HG03354 (cell line): Measurements from ENCODE around the gene MAD1L1.

Experiments used
- ATAC-seq: cut with Tn5 transposase; IDR thresholded peaks from one replicate; pipeline ENCODE4 v1.9.1; 2021; ENCODE audit warnings: mild to moderate bottlenecking; ENCODE audit not compliant: unreplicated experiment, poor library complexity, severe bottlenecking

The MAD1L1 gene

GRCh38 chr7:1906988-1907745 lies 325.6 kb downstream of the MAD1L1 start:
- ATAC-seq, result no peak

GRCh38 chr7:1906087-1906830 lies 326.5 kb downstream of the MAD1L1 start:
- ATAC-seq, result no peak

DNA sequence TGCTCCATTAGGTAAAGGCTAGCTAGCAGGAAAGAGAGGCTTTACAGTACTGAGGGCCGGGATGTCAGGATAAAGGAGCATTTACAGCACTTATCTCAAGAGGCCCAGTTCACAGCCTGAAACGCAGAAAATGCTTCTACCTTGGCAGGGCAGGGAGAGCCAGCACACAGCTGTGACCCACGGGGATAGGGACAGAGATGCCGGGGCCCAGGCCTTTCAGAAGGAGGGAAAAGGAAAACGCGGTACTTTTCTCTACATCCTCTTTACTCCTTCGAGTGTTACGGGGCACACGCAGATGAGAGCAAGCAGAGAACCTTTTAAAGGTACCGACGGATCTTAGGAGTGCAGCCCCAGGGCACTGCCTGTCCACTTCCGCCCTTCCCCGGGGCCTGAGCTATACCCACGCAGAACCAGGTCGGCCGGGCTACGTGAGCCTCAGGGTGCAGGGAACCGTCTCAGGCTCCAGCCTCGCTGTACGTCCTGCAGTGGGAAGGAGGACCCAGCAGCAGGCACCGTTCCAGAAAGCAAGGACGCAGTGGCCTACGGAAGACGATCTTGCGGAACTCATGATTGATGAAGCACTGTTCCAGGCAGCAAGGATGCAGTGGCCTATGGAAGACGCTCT lies 330.4 kb downstream of the MAD1L1 start:
- no peak for ATAC-seq

DNA sequence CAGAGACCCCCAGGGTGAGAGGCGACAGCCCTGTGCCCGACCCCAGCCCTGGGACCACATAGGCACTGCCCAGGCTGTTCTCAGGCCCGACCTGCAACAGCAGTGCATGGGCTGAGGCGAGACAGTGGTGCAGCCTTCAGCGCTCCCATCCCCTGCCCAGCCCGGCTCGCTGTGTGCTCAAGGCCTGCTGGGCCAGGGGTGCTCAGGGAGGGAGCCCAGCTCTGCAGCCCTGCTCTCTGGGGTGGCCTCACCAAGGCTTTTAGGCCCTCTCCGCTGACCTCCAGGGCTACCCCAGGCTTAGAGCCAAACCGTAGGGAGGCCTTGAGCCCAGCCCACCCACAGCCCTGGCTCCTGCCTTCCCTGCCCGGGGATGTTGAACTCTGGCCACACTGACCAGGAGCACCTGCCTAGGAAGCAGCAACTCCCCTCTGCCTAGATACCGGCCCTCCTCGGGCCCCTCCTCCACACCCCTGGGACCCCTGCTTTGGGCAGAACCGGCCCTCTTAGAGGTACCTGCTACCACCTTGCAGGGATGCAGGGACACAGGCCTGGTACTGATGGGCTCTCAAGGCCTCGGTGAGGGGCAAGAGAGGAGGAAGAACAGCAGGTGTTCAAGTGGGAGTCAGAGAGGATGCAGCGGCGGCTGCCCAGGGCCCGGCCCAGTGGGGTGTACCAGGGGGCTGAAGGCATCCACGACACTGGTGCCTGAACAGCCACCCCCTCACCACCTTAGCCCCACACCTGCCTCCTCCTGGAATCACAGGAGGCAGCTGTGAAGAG lies 331.1 kb downstream of the MAD1L1 start:
- ATAC-seq, result no peak

DNA sequence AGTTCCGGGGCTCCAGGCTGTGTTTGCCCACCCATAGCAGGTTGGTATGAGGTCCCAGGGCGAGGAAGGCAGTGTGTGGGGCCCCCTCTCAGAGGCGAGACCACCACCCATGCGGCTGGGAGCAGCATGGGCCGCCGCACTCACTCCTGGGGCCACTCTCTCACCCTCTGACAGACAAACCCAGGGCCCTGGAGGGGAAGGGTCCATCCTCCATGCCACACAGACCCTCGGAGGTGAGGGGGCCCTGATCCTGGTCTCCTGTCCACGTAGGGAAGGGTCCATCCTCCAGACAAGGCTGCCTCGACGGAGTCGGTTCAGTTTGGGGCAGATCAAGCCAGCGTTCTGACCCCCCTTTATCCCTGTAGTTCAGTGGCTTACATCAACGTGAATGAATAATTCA lies 331.9 kb downstream of the MAD1L1 start:
- no peak for ATAC-seq

DNA sequence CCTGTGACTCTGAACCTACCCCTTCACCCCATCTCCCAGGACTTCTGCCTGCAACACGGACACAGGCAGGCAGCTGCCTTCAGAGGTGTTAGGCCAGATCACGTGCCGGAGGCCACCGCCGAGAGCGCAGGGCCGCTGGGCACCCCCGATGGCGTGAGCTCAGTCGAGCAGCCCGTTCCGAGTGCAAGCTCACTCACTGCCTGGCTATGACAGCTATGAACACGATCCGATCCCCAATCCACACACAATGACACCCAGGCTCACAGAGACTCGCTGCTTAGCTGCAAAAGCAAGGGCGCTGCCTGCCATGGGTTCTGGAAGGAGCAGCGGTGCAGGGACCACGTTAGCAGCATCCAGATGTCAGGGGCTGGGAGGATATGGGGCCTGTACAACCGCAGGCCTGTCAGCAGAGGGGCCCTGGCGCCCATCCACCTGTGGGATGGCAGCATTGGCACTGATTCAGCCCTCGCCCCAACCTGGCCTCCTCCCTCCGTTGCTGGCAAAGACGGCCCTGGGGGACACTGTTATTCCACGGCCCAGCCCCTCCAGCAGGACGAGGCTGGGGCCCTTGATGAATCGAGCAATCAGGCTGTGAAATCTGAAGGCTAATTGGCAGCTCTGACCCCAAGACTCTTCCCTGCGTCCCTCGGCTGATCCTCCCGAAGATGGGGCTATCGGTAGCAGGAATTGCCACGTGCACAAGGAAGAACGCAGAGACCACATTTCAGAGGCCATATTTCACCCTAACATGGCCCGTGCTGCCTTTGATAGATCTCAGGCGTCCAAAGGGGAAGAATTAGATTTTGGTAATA lies 332.6 kb downstream of the MAD1L1 start:
- no peak for ATAC-seq

DNA sequence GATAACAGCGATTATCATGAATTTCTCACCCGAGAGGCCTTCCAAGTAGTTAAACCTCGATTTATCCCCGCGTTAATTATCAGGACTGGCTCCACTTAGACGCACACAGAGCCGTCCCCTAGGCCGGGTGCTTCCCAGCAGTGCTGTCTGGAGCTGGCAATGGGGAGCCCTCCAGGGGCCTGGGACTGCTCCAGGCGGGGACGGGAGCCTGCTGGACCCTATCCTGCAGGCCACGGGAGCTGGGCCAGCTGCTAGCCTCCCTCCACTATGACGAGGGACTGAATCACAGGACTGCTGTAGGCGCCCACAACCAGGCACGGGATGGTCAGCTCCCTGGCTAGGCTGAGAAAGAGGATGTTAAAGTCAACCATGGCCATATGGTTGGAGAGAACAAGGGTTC lies 333.5 kb downstream of the MAD1L1 start:
- no peak for ATAC-seq

GRCh38 chr7:1898628-1899185 lies 334.0 kb downstream of the MAD1L1 start:
- no peak for ATAC-seq

DNA sequence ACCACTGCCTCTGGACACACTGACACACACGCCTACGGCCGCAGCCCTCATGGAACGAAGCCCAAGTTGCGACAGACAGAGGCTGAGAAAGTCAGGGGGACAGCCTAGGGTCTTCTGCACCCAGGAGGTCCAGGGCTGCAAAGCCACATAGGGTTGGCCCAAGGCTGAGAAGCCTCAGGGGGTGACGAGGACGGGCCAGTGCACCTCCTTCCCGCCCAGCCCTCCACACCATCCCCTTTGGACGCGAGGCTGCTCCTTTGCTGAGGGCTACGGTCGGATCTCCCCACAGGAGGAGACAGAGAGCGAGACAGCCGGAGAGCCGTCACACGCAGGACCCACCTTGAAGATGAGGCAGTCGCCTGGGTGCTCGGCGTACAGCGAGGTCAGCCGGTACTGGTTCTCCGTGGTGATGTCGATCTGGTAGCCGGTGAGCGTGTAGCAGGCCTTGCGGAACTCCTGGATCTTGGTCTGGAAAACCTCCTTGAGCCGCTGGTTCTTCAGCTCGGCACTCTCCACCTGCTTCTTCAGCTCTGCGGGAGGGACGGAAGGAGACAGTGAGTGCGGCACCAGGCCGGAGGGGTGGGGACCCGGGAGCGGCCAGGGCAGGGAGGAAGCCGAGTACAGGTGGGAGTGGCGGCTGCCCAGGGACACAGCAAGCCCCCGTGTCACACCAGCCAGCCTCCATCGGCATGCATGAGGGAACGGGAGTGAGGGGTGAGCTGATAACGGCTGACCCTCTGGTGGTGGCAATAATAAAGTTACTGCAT lies 334.7 kb downstream of the MAD1L1 start:
- ATAC-seq, result no peak

- ATAC-seq, result no peak
Measured at GRCh38 chr7:1897076-1897860, 335.5 kb downstream of the MAD1L1 start.

DNA sequence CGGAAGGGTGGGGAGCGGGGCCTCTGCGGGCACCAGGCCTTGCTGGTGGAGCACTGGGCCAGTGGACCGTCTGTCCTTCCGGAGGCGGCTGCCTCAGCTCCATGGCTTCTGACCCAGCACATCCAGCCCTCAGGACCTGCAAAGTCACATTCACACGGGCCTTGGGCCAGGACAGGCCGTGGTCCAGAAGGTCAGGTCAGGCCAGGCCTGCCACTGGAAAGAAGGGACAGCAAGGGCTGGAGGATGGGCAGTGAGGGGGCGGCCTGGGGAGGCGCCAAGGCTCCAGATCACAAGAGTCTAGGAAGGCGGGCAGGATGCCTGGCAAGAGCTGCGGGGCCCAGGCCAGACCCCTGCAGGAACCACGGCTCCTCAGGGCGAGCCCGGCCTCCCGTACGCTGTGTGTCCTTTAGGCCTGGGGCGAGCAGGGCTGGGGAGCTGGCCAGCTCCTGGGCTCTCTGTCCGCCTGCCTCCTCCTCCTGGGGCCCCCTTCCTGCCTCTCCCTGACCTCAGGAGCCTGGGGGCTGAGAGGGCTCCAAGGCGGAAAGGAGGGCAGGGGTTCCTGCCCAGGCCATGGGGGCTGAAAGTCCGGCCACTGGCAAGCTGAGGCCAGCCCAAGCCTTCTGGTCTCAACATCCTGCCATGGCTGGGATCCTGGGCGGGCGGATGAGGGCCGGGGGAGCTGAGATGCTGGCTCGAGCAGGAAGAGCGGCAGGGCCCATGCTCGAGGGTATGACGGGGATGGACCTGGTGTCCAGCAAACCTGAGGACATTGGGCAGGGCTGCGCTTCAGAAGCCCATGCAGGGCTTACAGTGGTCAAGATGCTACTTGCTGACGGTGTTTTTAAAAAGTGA lies 336.9 kb downstream of the MAD1L1 start:
- no peak for ATAC-seq

DNA sequence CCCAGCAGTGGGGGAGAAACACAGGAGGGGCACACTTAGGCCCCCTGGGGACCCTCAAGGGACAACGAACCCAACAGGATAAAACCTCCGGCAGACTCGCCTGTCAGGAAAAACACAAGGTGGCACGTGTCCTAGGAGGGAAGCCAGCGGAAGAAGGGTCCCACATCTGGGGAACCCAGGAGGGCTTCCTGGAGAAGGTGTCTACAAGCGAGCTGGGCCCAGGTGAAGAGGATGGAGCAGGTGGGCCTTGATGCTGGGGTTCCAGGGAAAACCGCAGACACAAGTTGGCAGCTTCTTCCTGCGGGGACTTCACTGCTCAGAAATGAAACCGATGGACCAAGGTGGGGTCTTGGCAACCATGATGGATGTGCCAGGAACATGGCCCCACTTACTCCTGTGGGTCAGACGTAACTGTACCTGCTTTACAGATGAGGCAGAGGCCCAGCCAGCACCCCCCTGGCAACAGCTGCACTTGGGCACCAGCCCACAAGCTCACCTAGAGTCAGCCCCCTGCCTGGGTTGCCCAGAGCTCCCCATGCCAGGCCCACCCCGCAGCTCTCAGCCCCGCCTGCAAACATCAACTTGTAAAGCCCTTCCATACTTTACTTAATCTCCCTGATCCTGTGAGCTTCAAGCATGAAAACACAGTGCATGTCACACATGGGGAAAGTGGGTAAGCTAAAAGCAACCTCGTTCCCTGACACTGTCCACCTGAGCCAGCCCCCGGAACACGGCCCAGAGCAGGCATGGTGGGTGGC lies 337.7 kb downstream of the MAD1L1 start:
- no peak for ATAC-seq

GRCh38 chr7:1894313-1894900 lies 338.3 kb downstream of the MAD1L1 start:
- ATAC-seq, result no peak

DNA sequence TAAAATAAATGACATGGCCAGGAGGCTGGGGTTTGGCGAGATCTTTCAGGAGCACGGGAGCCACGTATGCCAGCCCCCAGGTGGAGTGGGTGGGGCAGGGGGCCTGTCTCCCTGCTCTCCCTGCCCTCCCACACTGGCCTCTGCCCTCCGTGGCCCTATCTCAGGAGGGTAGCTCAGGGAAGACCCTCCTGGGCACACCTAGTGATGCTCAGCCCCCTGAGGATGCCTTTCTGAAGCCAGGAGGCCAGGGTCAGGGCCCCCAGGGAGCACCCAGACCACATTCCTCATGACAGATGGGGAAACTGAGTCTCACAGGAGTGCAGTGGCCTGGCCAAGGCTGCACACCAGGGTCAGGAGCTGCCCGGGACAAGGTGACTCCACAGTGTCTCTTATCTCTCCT lies 339.3 kb downstream of the MAD1L1 start:
- ATAC-seq, result no peak

DNA sequence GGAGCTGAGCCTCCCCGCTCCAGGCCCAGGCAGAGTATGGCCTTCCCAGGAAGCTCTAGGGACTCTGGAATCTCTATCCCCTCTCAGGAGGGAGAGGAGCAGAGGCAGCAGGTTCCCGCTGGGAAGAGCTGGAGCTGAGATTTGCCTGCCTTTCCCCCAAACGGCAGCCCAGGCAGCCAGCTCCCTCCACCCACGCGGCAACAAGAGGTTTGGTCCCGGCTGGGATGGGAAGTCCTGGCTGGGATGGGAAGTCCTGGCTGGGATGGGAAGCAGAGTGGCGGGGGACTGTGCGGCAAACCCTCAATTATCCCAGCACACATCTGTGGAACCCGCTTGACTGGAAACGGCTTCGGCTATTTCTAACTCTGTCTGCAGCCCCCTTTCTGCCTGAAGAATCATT lies 339.7 kb downstream of the MAD1L1 start:
- no peak for ATAC-seq
